Ovary (tissue), 3 donors: ENCODE measurements around the gene CCDC149.

Experiments used
- CTCF ChIP-seq, 3 donors: fragments of 450-650 bp in 2 of 3; fragments of 200-600 bp in 1 of 3; IDR thresholded peaks; one replicate each; pipeline versions ENCODE4 v1.5.1 to v1.8.0; 2016 to 2022; ENCODE audit warnings: antibody characterized with exemption in 3 of 3, mild to moderate bottlenecking in 1 of 3
- POLR2A ChIP-seq: fragments of 450-650 bp; IDR thresholded peaks from one replicate; pipeline ENCODE4 v1.6.1; 2017; ENCODE audit warnings: antibody characterized with exemption, mild to moderate bottlenecking, moderate library complexity
- donor health status: DM: no; HTN: no; CAD: no.

- TF ChIP-seq CTCF (IDR thresholded peaks at IDR 0.05) (no peak), POLR2A (no peak)
These were observed 9.6 kb upstream of the CCDC149 start for GRCh38 chr4:24922416-24922815.
